ENCODE results near the gene CTIF. TPM values are rescaled to one million over a fixed set of nuclear protein-coding genes. Genes with fewer than 3 reads are reported as not detected.

Gene CTIF
- total RNA-seq, 1 experiment from 2014 or later = 26.5 TPM

GRCh38 chr18:48702346-48703027, 163.7 kb downstream of the CTIF start:
- POLR2A ChIA-PET = interaction anchor here (0.6 kb wide), 1 partner anchor 826 kb away, joined by 3 read pairs; no protein-coding TSS in a partner anchor
- intact Hi-C loops (cut with micrococcal nuclease; ENCODE audit: unreplicated experiment) = no loop called here
- BruUV-seq (replicated peaks) = no TSS peak

GRCh38 chr18:48703028-48703386, 164.2 kb downstream of the CTIF start:
- ChIA-PET CTCF (no interaction called here), POLR2A (no interaction called here)
- intact Hi-C loops (cut with micrococcal nuclease; ENCODE audit: unreplicated experiment) (no loop called here), in situ Hi-C loops (cut with HindIII; ENCODE audit: low pct_unique_long_range_greater_than_20kb, low sequenced_read_pairs) (no loop called here)
- H3K9me3 ChIP-seq (ENCODE audit: control insufficient read depth, insufficient read depth, low read depth, low read length) = no peaks in the 10 kb centered on the region
- no peak overlapping the region for H3K4me3 ChIP-seq (ENCODE audit: low read depth in 2 of 2, low read length in 2 of 2)
- no peaks in the 10 kb centered on the region for H3K36me3 ChIP-seq (ENCODE audit: control insufficient read depth, insufficient read depth, low read length)
- no TSS peak for BruUV-seq (replicated peaks)
- TF ChIP-seq, protein P1, sequence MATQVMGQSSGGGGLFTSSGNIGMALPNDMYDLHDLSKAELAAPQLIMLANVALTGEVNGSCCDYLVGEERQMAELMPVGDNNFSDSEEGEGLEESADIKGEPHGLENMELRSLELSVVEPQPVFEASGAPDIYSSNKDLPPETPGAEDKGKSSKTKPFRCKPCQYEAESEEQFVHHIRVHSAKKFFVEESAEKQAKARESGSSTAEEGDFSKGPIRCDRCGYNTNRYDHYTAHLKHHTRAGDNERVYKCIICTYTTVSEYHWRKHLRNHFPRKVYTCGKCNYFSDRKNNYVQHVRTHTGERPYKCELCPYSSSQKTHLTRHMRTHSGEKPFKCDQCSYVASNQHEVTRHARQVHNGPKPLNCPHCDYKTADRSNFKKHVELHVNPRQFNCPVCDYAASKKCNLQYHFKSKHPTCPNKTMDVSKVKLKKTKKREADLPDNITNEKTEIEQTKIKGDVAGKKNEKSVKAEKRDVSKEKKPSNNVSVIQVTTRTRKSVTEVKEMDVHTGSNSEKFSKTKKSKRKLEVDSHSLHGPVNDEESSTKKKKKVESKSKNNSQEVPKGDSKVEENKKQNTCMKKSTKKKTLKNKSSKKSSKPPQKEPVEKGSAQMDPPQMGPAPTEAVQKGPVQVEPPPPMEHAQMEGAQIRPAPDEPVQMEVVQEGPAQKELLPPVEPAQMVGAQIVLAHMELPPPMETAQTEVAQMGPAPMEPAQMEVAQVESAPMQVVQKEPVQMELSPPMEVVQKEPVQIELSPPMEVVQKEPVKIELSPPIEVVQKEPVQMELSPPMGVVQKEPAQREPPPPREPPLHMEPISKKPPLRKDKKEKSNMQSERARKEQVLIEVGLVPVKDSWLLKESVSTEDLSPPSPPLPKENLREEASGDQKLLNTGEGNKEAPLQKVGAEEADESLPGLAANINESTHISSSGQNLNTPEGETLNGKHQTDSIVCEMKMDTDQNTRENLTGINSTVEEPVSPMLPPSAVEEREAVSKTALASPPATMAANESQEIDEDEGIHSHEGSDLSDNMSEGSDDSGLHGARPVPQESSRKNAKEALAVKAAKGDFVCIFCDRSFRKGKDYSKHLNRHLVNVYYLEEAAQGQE (IDR thresholded peaks at IDR 0.05; ENCODE audit: insufficient read depth in 1 of 2, low read depth in 2 of 2, low read length in 1 of 2) = no peak
- TF ChIP-seq CTCF (IDR thresholded peaks at IDR 0.05) (no peak), TCF7L2 (IDR thresholded peaks at IDR 0.05; ENCODE audit: low read depth, low read length) (no peak), POLR2AphosphoS5 (IDR thresholded peaks at IDR 0.05; ENCODE audit: low read depth, low read length) (no peak), SIN3A (IDR thresholded peaks at IDR 0.05; ENCODE audit: borderline replicate concordance, insufficient read depth, low read depth, low read length) (no peak)
- H3K27ac ChIP-seq (ENCODE audit: low read length) = no peak overlapping the region
- DNase-seq (ENCODE audit: low read depth, low spot score) (no peak), ATAC-seq (no peak)
- H3K4me1 ChIP-seq (ENCODE audit: control insufficient read depth, insufficient read depth, low read length) = no peaks in the 10 kb centered on the region
- no peaks in the 10 kb centered on the region for H3K27me3 ChIP-seq (ENCODE audit: control insufficient read depth, insufficient read depth, low read length)

More at GRCh38 chr18:48702346-48703027, 163.7 kb downstream of the CTIF start:
- CTCF ChIA-PET = no interaction called here
- Histone ChIP-seq H3K9me3 (ENCODE audit: control insufficient read depth, insufficient read depth, low read depth, low read length) (no peaks in the 10 kb centered on the region), H3K4me1 (ENCODE audit: control insufficient read depth, insufficient read depth, low read length) (no peaks in the 10 kb centered on the region), H3K36me3 (ENCODE audit: control insufficient read depth, insufficient read depth, low read length) (no peaks in the 10 kb centered on the region), H3K27ac (ENCODE audit: low read length) (no peak overlapping the region), H3K27me3 (ENCODE audit: control insufficient read depth, insufficient read depth, low read length) (no peaks in the 10 kb centered on the region), H3K4me3 (ENCODE audit: low read depth in 2 of 2, low read length in 2 of 2) (no peak overlapping the region)
- ATAC-seq (no peak), DNase-seq (ENCODE audit: low read depth, low spot score) (no peak)
- no peak for TF ChIP-seq TCF7L2 (IDR thresholded peaks at IDR 0.05; ENCODE audit: low read depth, low read length)
- TF ChIP-seq POLR2AphosphoS5 (IDR thresholded peaks at IDR 0.05; ENCODE audit: low read depth, low read length) = no peak
- TF ChIP-seq, protein P1 (IDR thresholded peaks at IDR 0.05; ENCODE audit: insufficient read depth in 1 of 2, low read depth in 2 of 2, low read length in 1 of 2) = no peak
- TF ChIP-seq SIN3A (IDR thresholded peaks at IDR 0.05; ENCODE audit: borderline replicate concordance, insufficient read depth, low read depth, low read length) = no peak
- TF ChIP-seq CTCF (IDR thresholded peaks at IDR 0.05) = no peak
- in situ Hi-C loops (cut with HindIII; ENCODE audit: low pct_unique_long_range_greater_than_20kb, low sequenced_read_pairs) = no loop called here
